Measurements from ENCODE around the gene SPO11. TPM values are rescaled to one million over a fixed set of nuclear protein-coding genes. Genes with fewer than 3 reads are reported as not detected.

Gene SPO11
- total RNA-seq, 4 donors from 2014 or later: not detected

GRCh38 chr20:57369596-57369995, 40.0 kb downstream of the SPO11 start:
- DNase-seq: no peak
- Histone ChIP-seq H3K9me3 (no peaks in the 10 kb centered on the region), H3K4me1 (no peaks in the 10 kb centered on the region), H3K27ac (no peak overlapping the region), H3K36me3 (peaks cover 0 to 97% (median 2%) of the 10 kb centered on the region in 3 donors), H3K27me3 (no peaks in the 10 kb centered on the region), H3K4me3 (no peak overlapping the region)
- no peak for TF ChIP-seq POLR2A (IDR thresholded peaks at IDR 0.05)
- no peak for TF ChIP-seq CTCF (IDR thresholded peaks at IDR 0.05)

- TF ChIP-seq POLR2A (IDR thresholded peaks at IDR 0.05): no peak
- no peak for TF ChIP-seq CTCF (IDR thresholded peaks at IDR 0.05)
- no peak overlapping the region for H3K27ac ChIP-seq
- no peak for DNase-seq
- no peaks in the 10 kb centered on the region for H3K9me3 ChIP-seq
- H3K4me1 ChIP-seq: no peaks in the 10 kb centered on the region
- no peaks in the 10 kb centered on the region for H3K27me3 ChIP-seq
- peaks cover 0 to 98% (median 2%) of the 10 kb centered on the region in 3 donors for H3K36me3 ChIP-seq
- H3K4me3 ChIP-seq: no peak overlapping the region
Observed at GRCh38 chr20:57370316-57370715, 40.7 kb downstream of the SPO11 start.

- TF ChIP-seq CTCF (IDR thresholded peaks at IDR 0.05) (no peak), POLR2A (IDR thresholded peaks at IDR 0.05) (no peak)
- Histone ChIP-seq H3K4me3 (no peak overlapping the region), H3K27me3 (no peaks in the 10 kb centered on the region), H3K27ac (no peak overlapping the region), H3K4me1 (no peaks in the 10 kb centered on the region), H3K36me3 (peaks cover 0 to 98% (median 2%) of the 10 kb centered on the region in 3 donors), H3K9me3 (no peaks in the 10 kb centered on the region)
- no peak for DNase-seq
Observed at GRCh38 chr20:57371363-57371762, 41.8 kb downstream of the SPO11 start.

GRCh38 chr20:57372157-57372556, 42.6 kb downstream of the SPO11 start:
- H3K36me3 ChIP-seq: peaks cover 0 to 96% (median 2%) of the 10 kb centered on the region in 3 donors
- no peaks in the 10 kb centered on the region for H3K9me3 ChIP-seq
- no peak for DNase-seq
- no peak overlapping the region for H3K27ac ChIP-seq
- TF ChIP-seq POLR2A (IDR thresholded peaks at IDR 0.05): no peak
- no peak for TF ChIP-seq CTCF (IDR thresholded peaks at IDR 0.05)
- no peak overlapping the region for H3K4me3 ChIP-seq
- no peaks in the 10 kb centered on the region for H3K4me1 ChIP-seq
- H3K27me3 ChIP-seq: no peaks in the 10 kb centered on the region

- H3K27me3 ChIP-seq: no peaks in the 10 kb centered on the region
- H3K36me3 ChIP-seq: peaks cover 0 to 95% (median 2%) of the 10 kb centered on the region in 3 donors
- H3K9me3 ChIP-seq: no peaks in the 10 kb centered on the region
- H3K4me3 ChIP-seq: no peak overlapping the region
- H3K27ac ChIP-seq: no peak overlapping the region
- no peak for DNase-seq
- H3K4me1 ChIP-seq: no peaks in the 10 kb centered on the region
- TF ChIP-seq CTCF (IDR thresholded peaks at IDR 0.05) (no peak), POLR2A (IDR thresholded peaks at IDR 0.05) (no peak)
Observed at GRCh38 chr20:57372581-57373350, 43.2 kb downstream of the SPO11 start.

All from Peyer's patch (tissue), 4 donors.